Stimulated activated CD8-positive, alpha-beta memory T cell treated with anti-CD3 and anti-CD28 coated beads, Interleukin-7, amount 100 ng/mL, for 1 hour (primary cell): ENCODE results near the gene TPST1.
"Not testable (repeated sequence)": the region's sequence is repeated elsewhere in the genome, so short reads cannot be mapped to it uniquely, and the experiment has no call there.

Experiments used
- DNase-seq, 2 donors: peaks; one replicate each; pipeline ENCODE4 v3.0.0-alpha.2; 2020; ENCODE audit warnings: low read depth in 2 of 2

Gene TPST1

GRCh38 chr7:66283003-66283920, 78.1 kb downstream of the TPST1 start:
- DNase-seq, result no peak

GRCh38 chr7:66296001-66296521, 90.9 kb downstream of the TPST1 start:
- no peak for DNase-seq

GRCh38 chr7:66296557-66296956, 91.4 kb downstream of the TPST1 start:
- no peak for DNase-seq

GRCh38 chr7:66297579-66297978, 92.4 kb downstream of the TPST1 start:
- no peak for DNase-seq

- no peak for DNase-seq
These were observed 96.1 kb downstream of the TPST1 start for GRCh38 chr7:66301249-66301648.

GRCh38 chr7:66301737-66302136, 96.6 kb downstream of the TPST1 start:
- no peak for DNase-seq

GRCh38 chr7:66303454-66304155, 98.5 kb downstream of the TPST1 start:
- DNase-seq, result no peak

- no peak for DNase-seq
These were observed 99.4 kb downstream of the TPST1 start for GRCh38 chr7:66304536-66304935.

GRCh38 chr7:66306243-66306642, 101.1 kb downstream of the TPST1 start:
- no peak for DNase-seq

GRCh38 chr7:66307591-66308215, 102.6 kb downstream of the TPST1 start:
- DNase-seq, result no peak

- no peak for DNase-seq
These were observed 103.3 kb downstream of the TPST1 start for GRCh38 chr7:66308411-66308810.

- no peak for DNase-seq
These were observed 105.5 kb downstream of the TPST1 start for GRCh38 chr7:66310620-66311019.

- no peak for DNase-seq
These were observed 108.9 kb downstream of the TPST1 start for GRCh38 chr7:66313886-66314568.

GRCh38 chr7:66315192-66315591, 110.1 kb downstream of the TPST1 start:
- no peak for DNase-seq

GRCh38 chr7:66319407-66319979, 114.4 kb downstream of the TPST1 start:
- DNase-seq, result no peak

- DNase-seq, result no peak
These were observed 116.1 kb downstream of the TPST1 start for GRCh38 chr7:66321283-66321682.

GRCh38 chr7:66323114-66323796, 118.1 kb downstream of the TPST1 start:
- no peak for DNase-seq

GRCh38 chr7:66324985-66325384, 119.9 kb downstream of the TPST1 start:
- not testable (repeated sequence) for DNase-seq

GRCh38 chr7:66326501-66327215, 121.5 kb downstream of the TPST1 start:
- DNase-seq, result no peak

- no peak for DNase-seq
These were observed 125.8 kb downstream of the TPST1 start for GRCh38 chr7:66330961-66331360.
